ENCODE data around the gene EPHA5.
"Not testable (repeated sequence)": the region's sequence is repeated elsewhere in the genome, so short reads cannot be mapped to it uniquely, and the experiment has no call there.

EPHA5 gene

DNA sequence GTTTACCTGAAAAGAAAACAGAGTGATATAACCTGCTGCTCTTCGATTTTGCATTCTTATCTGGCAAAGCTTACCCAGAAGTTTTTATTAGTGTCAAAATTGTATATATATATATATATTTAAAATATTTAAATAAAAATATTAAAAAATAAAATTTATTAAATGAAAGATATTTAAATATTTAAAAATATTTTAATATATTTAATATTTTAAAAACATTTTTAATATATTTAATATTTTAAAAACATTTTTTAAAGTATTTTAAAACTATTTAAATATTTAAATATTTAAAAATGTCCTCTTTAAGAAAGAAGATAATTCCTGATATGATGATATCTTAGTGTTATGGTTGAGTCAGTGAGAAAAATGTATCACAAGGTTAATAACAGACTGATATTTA is 317.2 kb downstream of the EPHA5 start:
- no peak for DNase-seq

DNA sequence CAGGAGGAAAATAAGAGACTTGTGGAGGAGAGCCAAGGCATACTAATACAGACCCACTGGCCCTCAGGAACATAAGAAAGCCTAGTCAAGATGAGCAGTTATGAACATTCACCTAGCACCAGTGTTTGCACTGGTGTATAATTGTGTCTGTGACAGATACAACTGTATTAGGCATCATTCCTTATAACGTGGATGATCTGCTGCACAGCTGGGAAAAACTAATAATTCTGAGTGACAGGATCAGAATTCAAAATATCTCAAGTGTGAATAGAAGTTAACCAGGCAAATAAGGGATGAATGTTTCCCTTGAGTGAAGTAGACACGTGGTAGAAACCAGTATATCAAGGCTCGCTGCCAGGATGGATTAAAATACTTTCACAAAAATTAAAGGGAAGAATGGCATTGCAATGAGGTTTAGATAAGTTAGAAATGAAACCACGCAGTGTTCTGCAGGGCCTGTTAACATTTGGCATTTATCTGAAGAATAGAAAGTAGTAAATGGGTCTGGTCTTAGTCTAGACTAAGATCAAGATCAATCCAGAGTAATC is 325.9 kb downstream of the EPHA5 start:
- DNase-seq: no peak

DNA sequence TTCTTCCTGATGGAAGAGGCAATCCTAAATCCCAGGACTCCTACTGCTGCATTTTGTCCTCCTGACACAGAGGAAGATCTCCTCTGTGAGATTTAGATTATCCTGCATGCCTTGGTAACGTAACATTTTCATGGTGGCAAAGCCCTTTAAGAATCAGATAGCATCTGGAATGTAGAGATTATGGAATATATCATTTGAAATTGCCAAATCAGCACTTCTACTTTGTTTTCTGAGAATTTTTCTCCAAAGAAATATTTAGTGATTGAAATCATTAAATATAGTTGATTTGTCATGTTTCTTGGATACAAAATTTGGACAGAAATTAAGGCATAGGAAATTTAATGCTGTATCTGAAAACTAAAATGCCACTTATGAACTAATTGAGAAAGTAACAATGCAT is 326.9 kb downstream of the EPHA5 start:
- no peak for DNase-seq

DNA sequence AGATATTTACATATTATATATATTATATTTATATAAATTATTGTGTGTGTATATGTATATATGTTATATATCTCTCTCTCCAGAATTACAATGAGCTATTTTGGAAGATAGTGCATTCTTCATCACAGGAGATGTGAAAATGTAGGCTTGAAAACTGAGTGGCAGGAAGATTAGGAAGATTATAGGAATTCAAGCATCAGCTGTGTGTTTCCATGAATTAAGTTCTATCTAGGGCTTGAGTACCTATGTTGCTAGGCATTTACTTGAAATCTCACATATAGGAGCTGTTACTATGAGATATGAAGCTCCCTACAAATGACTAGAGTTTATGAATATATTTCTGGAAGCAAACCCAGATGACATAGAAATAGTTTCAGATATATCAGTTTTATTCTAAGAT is 328.7 kb downstream of the EPHA5 start:
- DNase-seq: no peak

DNA sequence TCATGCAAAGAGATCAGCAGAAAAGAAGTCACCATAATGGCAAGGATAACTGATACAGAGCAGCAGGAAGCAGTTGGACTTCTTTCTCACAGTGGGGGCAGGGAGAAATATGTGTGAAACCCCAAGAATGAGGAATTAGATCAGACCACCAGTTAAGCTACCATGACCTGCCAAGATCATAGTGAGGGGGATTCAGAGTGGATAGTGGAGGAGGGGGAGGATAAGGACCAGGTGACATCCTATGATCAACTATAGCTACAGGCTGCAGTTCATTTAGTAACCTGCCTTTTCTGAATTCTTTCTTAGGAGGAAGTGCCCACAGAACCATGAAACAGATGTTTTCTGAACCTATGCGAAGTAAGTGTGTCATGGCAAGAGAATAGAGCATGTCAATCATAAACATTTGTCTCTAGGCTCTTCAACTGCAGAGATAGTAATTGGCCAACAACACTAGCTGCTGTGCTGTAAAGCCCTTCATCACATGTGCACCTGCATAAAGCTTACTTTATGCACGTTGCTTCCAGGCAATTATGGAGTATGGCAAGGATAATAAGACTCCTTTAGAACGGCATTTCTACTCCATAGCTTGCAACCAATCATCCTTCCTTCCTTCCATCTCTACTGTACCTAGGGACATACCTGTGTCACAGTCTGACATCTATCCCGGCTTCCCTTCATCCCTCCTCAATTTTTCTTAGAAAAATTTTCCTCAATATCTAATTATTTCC is 329.7 kb downstream of the EPHA5 start:
- DNase-seq: no peak

DNA sequence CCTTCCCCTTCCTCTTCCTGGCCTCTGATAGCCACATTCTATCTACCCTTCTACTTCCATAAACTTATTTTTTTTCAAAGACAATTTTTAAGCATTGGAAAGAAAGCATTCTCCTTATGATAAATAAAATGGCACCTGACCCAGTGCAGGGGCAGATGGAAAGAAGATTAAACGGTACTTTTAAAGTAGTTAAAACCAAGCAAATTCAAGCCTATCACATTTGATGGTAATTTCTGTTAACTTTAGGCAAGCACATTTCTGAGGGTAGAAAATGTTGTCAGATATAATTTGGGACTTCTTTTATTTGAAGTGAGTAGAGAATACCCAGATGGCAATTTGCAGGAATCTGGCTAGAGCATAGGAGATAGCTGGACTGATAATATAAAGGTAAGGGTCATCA is 332.9 kb downstream of the EPHA5 start:
- DNase-seq: no peak

DNA sequence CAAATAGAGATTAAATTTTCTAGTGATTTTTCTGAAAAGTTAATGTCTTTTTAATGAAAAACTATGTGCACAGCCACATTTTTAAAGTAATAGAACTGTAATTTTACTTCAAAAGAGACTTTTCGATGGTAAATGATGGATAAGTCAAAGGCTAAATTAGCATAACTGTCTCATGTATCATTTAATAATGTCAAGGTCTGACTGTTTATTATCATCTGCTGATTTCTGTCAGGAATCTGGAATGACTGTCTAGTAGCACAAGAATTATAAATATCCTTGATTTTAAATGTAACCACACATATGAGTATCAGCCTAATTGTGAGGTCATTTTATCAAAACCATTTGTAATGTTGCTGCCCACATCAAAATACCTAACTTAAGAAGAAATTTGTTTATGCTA is 333.8 kb downstream of the EPHA5 start:
- DNase-seq: no peak

DNA sequence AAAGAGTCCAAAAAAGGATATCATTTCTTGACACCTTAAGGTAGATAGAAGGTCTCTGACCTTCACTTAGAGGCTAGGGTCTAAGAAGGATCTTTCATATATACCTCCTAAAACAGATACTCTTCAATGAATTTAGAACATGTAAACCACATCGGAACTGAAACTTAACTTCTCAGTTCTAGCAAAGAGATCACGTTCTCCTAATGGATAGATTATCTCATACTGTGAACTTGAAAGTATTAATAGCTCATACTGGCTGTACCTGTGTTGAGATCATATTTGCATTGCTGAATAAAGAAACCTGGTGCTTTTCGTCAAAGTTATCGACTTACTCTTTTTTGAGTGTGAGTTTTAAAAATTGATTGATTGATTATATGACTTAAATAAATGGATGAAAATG is 353.8 kb downstream of the EPHA5 start:
- DNase-seq: no peak

DNA sequence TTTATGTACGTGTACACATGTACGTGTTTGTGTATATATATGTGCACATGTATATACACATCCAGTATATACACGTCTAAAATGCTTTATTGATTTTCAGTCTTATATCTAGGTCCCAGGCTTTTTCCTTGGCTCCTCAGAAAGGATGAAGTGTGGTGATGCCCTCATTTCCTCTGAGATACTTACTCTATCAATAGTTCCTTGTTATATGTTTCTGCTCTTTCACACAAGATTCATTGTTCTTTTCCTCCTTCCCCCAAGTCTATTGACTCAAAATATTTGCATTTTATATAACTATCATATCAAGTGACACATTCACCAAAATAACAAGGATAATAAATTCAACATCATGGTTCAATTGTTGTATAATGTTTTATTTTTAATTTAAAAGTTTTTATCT is 359.2 kb downstream of the EPHA5 start:
- no peak for DNase-seq

DNA sequence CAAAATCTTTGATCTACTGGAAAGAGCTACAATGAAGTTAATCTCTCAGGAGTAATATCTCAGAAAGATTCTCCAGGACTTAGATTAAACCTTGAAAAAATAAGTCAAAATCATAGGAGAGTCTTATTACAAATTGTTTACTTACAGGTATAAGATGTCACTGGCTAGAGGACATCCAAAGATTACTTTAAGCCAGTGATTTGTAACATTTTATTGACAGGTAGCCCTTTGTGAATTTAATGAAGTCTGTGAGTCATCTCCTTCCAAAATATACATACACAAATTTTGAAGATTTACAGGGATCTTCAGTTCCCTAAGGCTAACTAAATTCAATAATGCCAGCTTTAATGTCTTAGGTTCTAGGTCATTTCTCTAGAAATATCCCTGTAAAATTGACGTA is 359.7 kb downstream of the EPHA5 start:
- no peak for DNase-seq

DNA sequence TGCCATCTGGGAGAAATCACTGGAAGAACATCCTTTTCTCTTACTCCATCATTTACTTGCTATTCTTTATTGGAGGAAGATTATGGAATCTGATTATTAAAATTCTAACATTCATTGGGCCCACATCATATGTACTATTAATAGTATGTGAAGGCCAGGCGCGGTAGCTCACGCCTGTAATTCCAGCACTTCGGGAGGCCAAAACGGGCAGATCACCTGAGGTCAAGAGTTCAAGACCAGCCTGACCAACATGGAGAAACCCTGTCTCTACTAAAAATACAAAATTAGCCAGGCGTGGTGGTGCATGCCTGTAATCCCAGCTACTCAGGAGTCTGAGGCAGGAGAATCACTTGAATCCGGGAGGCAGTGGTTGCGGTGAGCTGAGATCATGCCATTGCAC is 361.7 kb downstream of the EPHA5 start:
- not testable (repeated sequence) for DNase-seq

DNA sequence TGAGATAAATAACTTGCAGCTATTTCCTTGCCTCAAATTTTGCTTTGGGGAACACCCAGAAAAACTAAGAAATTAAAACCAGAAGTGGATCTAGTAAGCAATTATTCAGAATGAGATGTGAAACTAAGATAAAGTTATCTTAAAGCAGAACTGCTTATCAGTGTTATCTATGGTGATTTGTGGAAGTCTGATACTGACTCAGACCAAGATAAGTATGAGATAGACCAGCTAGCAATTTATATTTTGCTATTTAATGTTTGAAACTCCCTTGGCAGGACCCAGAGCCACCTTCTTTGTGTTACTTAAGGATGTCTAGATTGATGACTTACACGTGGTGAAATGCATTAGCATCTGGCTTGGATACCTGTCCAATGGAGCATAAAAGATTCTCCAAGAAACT is 368.1 kb downstream of the EPHA5 start:
- no peak for DNase-seq

DNA sequence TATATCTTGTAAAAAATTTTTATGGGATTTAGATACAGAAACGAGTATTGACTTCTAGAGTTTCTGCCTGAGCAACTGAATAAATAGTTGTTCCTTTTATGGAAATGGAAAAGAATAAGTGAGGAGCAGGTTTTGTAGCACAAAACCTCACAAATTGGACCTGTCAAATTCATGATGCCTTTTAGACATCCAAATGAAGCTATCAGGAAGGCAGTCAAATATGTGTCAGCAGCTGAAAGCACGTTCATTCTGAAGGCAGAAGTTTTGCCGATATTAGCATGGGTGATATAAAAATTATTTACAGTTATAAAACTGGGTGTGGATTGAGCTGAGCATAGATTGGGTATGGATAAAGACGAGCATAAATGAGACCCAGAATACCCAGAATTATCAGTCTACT is 374.0 kb downstream of the EPHA5 start:
- no peak for DNase-seq

DNA sequence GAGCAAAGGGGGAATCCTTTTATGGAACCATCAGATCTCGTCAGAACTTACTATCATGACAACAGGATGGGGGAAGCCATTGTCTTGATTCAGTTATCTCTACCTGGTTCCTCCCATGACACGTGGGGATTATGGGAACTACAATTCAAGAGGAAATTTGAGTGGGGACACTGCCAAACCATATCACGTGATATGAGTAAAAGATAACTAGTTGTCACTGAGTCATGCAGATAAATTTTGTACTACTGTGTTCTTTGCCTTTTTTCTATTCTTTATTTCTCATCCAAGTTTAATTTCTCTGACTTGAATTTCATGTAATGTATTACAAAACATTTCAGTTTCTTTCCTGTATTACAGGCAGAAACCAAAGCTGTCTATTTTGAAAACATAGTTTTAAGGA is 383.2 kb downstream of the EPHA5 start:
- DNase-seq: no peak
